ENCODE data around the gene SPATA2L.

SPATA2L gene

DNA sequence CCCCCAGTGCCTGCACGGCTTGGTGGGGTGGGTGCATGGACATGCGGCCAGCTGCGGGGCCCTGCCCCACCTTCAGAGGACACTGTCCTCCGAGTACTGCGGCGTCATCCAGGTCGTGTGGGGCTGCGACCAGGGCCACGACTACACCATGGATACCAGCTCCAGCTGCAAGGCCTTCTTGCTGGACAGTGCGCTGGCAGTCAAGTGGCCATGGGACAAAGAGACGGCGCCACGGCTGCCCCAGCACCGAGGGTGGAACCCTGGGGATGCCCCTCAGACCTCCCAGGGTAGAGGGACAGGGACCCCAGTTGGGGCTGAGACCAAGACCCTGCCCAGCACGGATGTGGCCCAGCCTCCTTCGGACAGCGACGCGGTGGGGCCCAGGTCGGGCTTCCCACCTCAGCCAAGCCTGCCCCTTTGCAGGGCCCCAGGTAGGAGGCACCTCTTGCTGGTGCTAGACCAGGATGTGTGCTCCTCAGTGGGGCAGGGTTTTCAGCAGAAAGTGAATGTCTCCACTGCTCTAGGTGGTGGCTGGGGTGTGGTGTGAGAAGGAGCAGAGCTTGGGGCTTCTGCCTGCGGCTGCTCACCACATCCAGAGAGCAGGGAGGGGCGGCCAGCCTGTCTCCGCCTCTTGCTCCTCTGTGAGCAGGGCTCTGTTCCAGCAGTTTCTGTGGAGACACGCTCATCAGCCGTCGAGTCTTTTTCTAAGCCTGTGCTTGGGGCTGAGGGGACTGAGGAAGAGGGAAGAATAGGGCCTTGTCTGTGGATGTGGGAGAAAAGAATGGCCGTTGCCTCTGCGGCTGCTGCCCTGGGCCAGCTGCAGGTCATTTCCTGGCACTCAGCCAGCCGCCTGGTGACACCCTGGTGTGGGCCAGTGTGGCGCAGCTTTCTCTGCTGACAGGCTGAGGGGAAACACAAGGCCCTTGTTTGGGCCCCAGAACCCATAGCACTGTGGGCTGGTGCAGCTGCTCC is 22.1 kb upstream of the SPATA2L start:
- TF ChIP-seq, protein P1, sequence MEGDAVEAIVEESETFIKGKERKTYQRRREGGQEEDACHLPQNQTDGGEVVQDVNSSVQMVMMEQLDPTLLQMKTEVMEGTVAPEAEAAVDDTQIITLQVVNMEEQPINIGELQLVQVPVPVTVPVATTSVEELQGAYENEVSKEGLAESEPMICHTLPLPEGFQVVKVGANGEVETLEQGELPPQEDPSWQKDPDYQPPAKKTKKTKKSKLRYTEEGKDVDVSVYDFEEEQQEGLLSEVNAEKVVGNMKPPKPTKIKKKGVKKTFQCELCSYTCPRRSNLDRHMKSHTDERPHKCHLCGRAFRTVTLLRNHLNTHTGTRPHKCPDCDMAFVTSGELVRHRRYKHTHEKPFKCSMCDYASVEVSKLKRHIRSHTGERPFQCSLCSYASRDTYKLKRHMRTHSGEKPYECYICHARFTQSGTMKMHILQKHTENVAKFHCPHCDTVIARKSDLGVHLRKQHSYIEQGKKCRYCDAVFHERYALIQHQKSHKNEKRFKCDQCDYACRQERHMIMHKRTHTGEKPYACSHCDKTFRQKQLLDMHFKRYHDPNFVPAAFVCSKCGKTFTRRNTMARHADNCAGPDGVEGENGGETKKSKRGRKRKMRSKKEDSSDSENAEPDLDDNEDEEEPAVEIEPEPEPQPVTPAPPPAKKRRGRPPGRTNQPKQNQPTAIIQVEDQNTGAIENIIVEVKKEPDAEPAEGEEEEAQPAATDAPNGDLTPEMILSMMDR (IDR thresholded peaks at IDR 0.05), result no peak

GRCh38 chr16:89722392-89723278 is 21.1 kb upstream of the SPATA2L start:
- TF ChIP-seq, protein P1 (IDR thresholded peaks at IDR 0.05), result no peak

- TF ChIP-seq, protein P1 (IDR thresholded peaks at IDR 0.05), result no peak
Observed at GRCh38 chr16:89721546-89722391, 20.3 kb upstream of the SPATA2L start.

DNA sequence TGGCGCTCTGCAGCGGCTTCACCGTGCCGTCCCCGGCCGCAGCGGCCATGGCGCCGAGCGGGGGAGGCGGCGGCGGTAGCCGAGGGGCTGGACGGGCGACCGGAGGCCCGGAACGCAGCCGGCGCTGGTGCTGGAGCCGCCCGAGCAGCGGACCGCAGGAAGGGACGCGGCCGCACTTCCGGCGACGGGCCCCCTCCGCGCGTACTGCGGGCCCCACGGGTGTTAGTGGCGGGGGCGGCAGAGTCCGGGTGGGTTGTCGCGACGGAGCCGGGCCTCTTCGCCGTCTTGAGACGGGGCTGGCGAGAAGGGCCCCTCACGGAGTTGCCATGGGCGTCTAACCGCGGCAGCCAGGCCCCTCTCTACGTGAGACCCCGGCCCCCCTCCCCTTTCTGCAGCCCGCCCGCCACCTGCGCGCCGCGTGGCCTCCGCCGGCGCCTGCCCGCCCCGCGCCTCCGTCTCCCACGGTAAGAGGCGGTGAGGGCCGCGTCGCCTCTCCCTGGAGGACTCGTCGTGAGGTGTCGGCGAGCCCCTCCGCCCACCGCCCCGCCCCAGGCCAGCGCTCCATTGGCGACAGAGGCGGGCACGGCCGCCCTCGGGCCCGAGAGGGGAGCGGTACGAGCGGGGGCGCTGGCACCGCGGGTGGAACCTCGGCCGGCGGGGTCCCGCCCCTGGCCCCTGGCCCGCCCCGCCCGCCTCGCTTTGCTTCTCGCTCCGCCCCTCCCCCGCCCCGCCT is 19.5 kb upstream of the SPATA2L start, which contains the start of the genes VPS9D1 and ZNF276:
Gene VPS9D1, minus strand, starts transcription at position 86 of the 733 bp plus-strand sequence. Its CDS starts 37 bp downstream, at position 49.
Gene ZNF276, plus strand, starts transcription at position 725 of the 733 bp plus-strand sequence. CDS start 104 bp downstream, outside the sequence.
- TF ChIP-seq, protein P1 (IDR thresholded peaks at IDR 0.05), result no peak

- TF ChIP-seq, protein P1 (IDR thresholded peaks at IDR 0.05), result no peak
Observed at GRCh38 chr16:89720551-89720812, 19.0 kb upstream of the SPATA2L start.

- TF ChIP-seq, protein P1 (IDR thresholded peaks at IDR 0.05), result no peak
Observed at GRCh38 chr16:89717688-89718505, 16.4 kb upstream of the SPATA2L start.

All from LNCAP (cell line).